ENCODE data around the gene SETD1B.
"Not testable (repeated sequence)": the region's sequence is repeated elsewhere in the genome, so short reads cannot be mapped to it uniquely, and the experiment has no call there.

Gene SETD1B

GRCh38 chr12:121857322-121858246 lies 53.8 kb downstream of the SETD1B start:
- Histone ChIP-seq H3K27ac (ENCODE audit: insufficient read depth in 1 of 2, low read depth in 1 of 2, low read length in 2 of 2, poor library complexity in 1 of 2, severe bottlenecking in 2 of 2) (no peak overlapping the region), H3K4me1 (ENCODE audit: control extremely low read depth in 1 of 4, control insufficient read depth in 4 of 4, insufficient read depth in 4 of 4, low read length in 3 of 4) (no peaks in the 10 kb centered on the region), H3K36me3 (ENCODE audit: control insufficient read depth in 4 of 4, insufficient read depth in 4 of 4, low read length in 3 of 4) (no peaks in the 10 kb centered on the region), H3K9me3 (ENCODE audit: control extremely low read depth in 1 of 5, control insufficient read depth in 4 of 5, insufficient read depth in 2 of 5, low read depth in 1 of 5, low read length in 4 of 5) (no peaks in the 10 kb centered on the region), H3K27me3 (replicated peaks in 2 of 5; ENCODE audit: control insufficient read depth in 4 of 5, insufficient read depth in 5 of 5, low read length in 4 of 5) (no peaks in the 10 kb centered on the region), H3K4me3 (ENCODE audit: control insufficient read depth in 1 of 7, extremely low read depth in 1 of 7, insufficient read depth in 4 of 7, low read depth in 2 of 7, low read length in 6 of 7) (no peak overlapping the region)
- DNase-seq, result no peak
- CTCF ChIA-PET, result no interaction called here
- 97% methylated on average over 9 of the region's 11 CpGs for WGBS (ENCODE audit: insufficient coverage)
- POLR2A ChIA-PET, result no interaction called here

DNA sequence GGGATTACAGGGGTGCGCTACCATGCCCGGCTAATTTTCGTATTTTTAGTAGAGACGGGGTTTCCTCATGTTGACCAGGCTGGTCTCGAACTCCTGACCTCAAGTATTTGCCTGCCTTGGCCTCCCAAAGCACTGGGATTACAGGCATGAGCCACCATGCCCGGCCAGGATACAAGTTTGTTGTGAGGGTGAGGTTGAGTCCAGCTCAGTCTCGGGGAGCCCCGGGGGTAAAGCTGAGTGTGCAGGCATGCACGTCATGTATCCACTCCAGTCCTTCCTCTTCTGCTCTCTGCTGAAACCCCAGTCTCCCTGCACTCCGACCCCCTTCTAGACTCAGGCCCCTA lies 54.5 kb downstream of the SETD1B start:
- POLR2A ChIA-PET, result no interaction called here
- H3K4me3 ChIP-seq (ENCODE audit: control insufficient read depth in 1 of 7, extremely low read depth in 1 of 7, insufficient read depth in 4 of 7, low read depth in 2 of 7, low read length in 6 of 7), result no peak overlapping the region
- DNase-seq, result no peak
- no peaks in the 10 kb centered on the region for H3K36me3 ChIP-seq (ENCODE audit: control insufficient read depth in 4 of 4, insufficient read depth in 4 of 4, low read length in 3 of 4)
- H3K27ac ChIP-seq (ENCODE audit: insufficient read depth in 1 of 2, low read depth in 1 of 2, low read length in 2 of 2, poor library complexity in 1 of 2, severe bottlenecking in 2 of 2), result no peak overlapping the region
- 86% methylated on average over 4 of the region's 10 CpGs for WGBS (ENCODE audit: insufficient coverage)
- no peaks in the 10 kb centered on the region for H3K9me3 ChIP-seq (ENCODE audit: control extremely low read depth in 1 of 5, control insufficient read depth in 4 of 5, insufficient read depth in 2 of 5, low read depth in 1 of 5, low read length in 4 of 5)
- CTCF ChIA-PET, result interaction anchor here (1.1 kb wide), 1 partner anchor 64 kb away, joined by 3 read pairs; no protein-coding TSS in a partner anchor
- H3K27me3 ChIP-seq (replicated peaks in 2 of 5; ENCODE audit: control insufficient read depth in 4 of 5, insufficient read depth in 5 of 5, low read length in 4 of 5), result no peaks in the 10 kb centered on the region
- no peaks in the 10 kb centered on the region for H3K4me1 ChIP-seq (ENCODE audit: control extremely low read depth in 1 of 4, control insufficient read depth in 4 of 4, insufficient read depth in 4 of 4, low read length in 3 of 4)

- Histone ChIP-seq H3K4me1 (ENCODE audit: control extremely low read depth in 1 of 4, control insufficient read depth in 4 of 4, insufficient read depth in 4 of 4, low read length in 3 of 4) (no peaks in the 10 kb centered on the region), H3K27me3 (replicated peaks in 2 of 5; ENCODE audit: control insufficient read depth in 4 of 5, insufficient read depth in 5 of 5, low read length in 4 of 5) (no peaks in the 10 kb centered on the region), H3K9me3 (ENCODE audit: control extremely low read depth in 1 of 5, control insufficient read depth in 4 of 5, insufficient read depth in 2 of 5, low read depth in 1 of 5, low read length in 4 of 5) (no peaks in the 10 kb centered on the region), H3K27ac (ENCODE audit: insufficient read depth in 1 of 2, low read depth in 1 of 2, low read length in 2 of 2, poor library complexity in 1 of 2, severe bottlenecking in 2 of 2) (no peak within 1 kb of the TSS), H3K36me3 (ENCODE audit: control insufficient read depth in 4 of 4, insufficient read depth in 4 of 4, low read length in 3 of 4) (no peaks in the 10 kb centered on the region), H3K4me3 (ENCODE audit: control insufficient read depth in 1 of 7, extremely low read depth in 1 of 7, insufficient read depth in 4 of 7, low read depth in 2 of 7, low read length in 6 of 7) (no peak within 1 kb of the TSS)
- CTCF ChIA-PET, result interaction anchor here (1.1 kb wide), 1 partner anchor 64 kb away, joined by 3 read pairs; no protein-coding TSS in a partner anchor
- no peak for DNase-seq
- 94% methylated on average over 12 of the region's 16 CpGs for WGBS (ENCODE audit: insufficient coverage)
- POLR2A ChIA-PET, result no interaction called here
These were observed 55.1 kb downstream of the SETD1B start, which contains the start of gene HPD for GRCh38 chr12:121858662-121859572. TSS of gene HPD (minus strand) at chr12:121858859. CDS start at chr12:121858823, 36 bp downstream.

- H3K4me1 ChIP-seq (ENCODE audit: control extremely low read depth in 1 of 4, control insufficient read depth in 4 of 4, insufficient read depth in 4 of 4, low read length in 3 of 4), result no peaks in the 10 kb centered on the region
- H3K36me3 ChIP-seq (ENCODE audit: control insufficient read depth in 4 of 4, insufficient read depth in 4 of 4, low read length in 3 of 4), result no peaks in the 10 kb centered on the region
- no peaks in the 10 kb centered on the region for H3K9me3 ChIP-seq (ENCODE audit: control extremely low read depth in 1 of 5, control insufficient read depth in 4 of 5, insufficient read depth in 2 of 5, low read depth in 1 of 5, low read length in 4 of 5)
- no peak overlapping the region for H3K27ac ChIP-seq (ENCODE audit: insufficient read depth in 1 of 2, low read depth in 1 of 2, low read length in 2 of 2, poor library complexity in 1 of 2, severe bottlenecking in 2 of 2)
- ChIA-PET POLR2A (no interaction called here), CTCF (interaction anchor here (1.1 kb wide), 1 partner anchor 28 kb away, joined by 5 read pairs; the partner anchor contains the start of gene PSMD9)
- H3K4me3 ChIP-seq (ENCODE audit: control insufficient read depth in 1 of 7, extremely low read depth in 1 of 7, insufficient read depth in 4 of 7, low read depth in 2 of 7, low read length in 6 of 7), result no peak overlapping the region
- 100% methylated on average over 1 of the region's 1 CpG for WGBS (ENCODE audit: insufficient coverage)
- H3K27me3 ChIP-seq (replicated peaks in 2 of 5; ENCODE audit: control insufficient read depth in 4 of 5, insufficient read depth in 5 of 5, low read length in 4 of 5), result no peaks in the 10 kb centered on the region
- no peak for DNase-seq
These were observed 56.4 kb downstream of the SETD1B start for GRCh38 chr12:121860257-121860656.

DNA sequence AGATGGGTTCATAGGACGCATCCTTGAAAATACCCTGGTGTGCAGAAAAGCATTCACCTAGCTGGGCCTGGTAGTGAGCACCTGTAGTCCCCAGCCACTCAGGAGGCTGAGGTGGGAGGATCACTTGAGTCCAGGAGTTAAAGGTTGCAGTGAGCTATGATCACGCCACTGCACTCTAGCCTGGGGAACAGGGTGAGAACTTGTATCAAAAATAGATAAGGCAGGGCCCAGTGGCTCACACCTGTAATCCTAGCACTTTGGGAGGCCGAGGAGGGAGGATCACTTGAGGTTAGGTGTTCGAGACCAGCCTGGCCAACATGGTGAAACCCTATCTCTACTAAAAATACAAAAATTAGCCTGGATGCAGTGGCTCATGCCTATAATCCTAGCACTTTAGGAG lies 56.9 kb downstream of the SETD1B start:
- H3K4me1 ChIP-seq (ENCODE audit: control extremely low read depth in 1 of 4, control insufficient read depth in 4 of 4, insufficient read depth in 4 of 4, low read length in 3 of 4); H3K27me3 ChIP-seq (replicated peaks in 2 of 5; ENCODE audit: control insufficient read depth in 4 of 5, insufficient read depth in 5 of 5, low read length in 4 of 5); H3K4me3 ChIP-seq (ENCODE audit: control insufficient read depth in 1 of 7, extremely low read depth in 1 of 7, insufficient read depth in 4 of 7, low read depth in 2 of 7, low read length in 6 of 7); H3K27ac ChIP-seq (ENCODE audit: insufficient read depth in 1 of 2, low read depth in 1 of 2, low read length in 2 of 2, poor library complexity in 1 of 2, severe bottlenecking in 2 of 2); H3K9me3 ChIP-seq (ENCODE audit: control extremely low read depth in 1 of 5, control insufficient read depth in 4 of 5, insufficient read depth in 2 of 5, low read depth in 1 of 5, low read length in 4 of 5); POLR2A ChIA-PET; H3K36me3 ChIP-seq (ENCODE audit: control insufficient read depth in 4 of 4, insufficient read depth in 4 of 4, low read length in 3 of 4); DNase-seq: not testable (repeated sequence)
- 100% methylated on average over 1 of the region's 4 CpGs for WGBS (ENCODE audit: insufficient coverage)
- CTCF ChIA-PET, result interaction anchor here (1.1 kb wide), 2 partner anchors 10 to 28 kb away, joined by 3 to 5 read pairs; partner anchors contain the start of gene PSMD9

DNA sequence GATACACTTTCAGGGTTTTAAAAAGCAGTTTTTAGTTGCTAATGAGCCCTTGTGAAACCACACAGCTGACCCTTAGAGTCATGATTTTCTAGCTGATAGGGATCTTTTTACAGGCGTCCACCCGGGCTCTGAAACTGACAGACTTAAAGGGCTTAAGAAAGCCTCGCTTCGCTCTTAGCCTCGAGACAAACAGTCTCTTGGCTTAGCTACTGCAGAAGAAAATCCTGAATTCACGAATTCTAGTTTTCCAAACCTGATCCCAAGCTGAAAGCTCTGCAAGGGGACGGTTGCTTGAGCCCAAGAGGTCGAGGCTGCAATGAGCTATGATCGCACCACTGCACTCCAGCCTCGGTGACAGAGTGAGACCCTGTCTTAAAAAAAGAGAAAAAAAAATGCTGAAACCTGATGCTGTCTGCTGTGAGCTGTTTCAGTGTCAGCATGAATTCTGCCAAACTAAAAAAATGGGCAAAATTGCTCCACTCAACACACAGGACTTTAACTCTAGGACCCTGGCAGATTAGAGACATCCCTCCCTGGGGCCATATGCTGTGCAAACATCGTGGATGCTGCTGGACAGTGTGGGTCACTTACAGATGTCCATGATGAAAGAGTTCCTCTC lies 57.9 kb downstream of the SETD1B start:
- DNase-seq, result no peak

More for the DNA sequence above, 57.9 kb downstream of the SETD1B start:
- Histone ChIP-seq H3K4me3 (ENCODE audit: control insufficient read depth in 1 of 7, extremely low read depth in 1 of 7, insufficient read depth in 4 of 7, low read depth in 2 of 7, low read length in 6 of 7) (no peak overlapping the region), H3K9me3 (ENCODE audit: control extremely low read depth in 1 of 5, control insufficient read depth in 4 of 5, insufficient read depth in 2 of 5, low read depth in 1 of 5, low read length in 4 of 5) (no peaks in the 10 kb centered on the region), H3K4me1 (ENCODE audit: control extremely low read depth in 1 of 4, control insufficient read depth in 4 of 4, insufficient read depth in 4 of 4, low read length in 3 of 4) (no peaks in the 10 kb centered on the region), H3K36me3 (ENCODE audit: control insufficient read depth in 4 of 4, insufficient read depth in 4 of 4, low read length in 3 of 4) (no peaks in the 10 kb centered on the region), H3K27me3 (replicated peaks in 2 of 5; ENCODE audit: control insufficient read depth in 4 of 5, insufficient read depth in 5 of 5, low read length in 4 of 5) (no peaks in the 10 kb centered on the region), H3K27ac (ENCODE audit: insufficient read depth in 1 of 2, low read depth in 1 of 2, low read length in 2 of 2, poor library complexity in 1 of 2, severe bottlenecking in 2 of 2) (no peak overlapping the region)
- ChIA-PET CTCF (interaction anchor here (0.6 to 1.1 kb wide), 3 partner anchors 9 to 27 kb away, joined by 3 to 5 read pairs (median 3); partner anchors contain the start of gene PSMD9), POLR2A (interaction anchor here (0.6 kb wide), 1 partner anchor 13 kb away, joined by 3 read pairs; no protein-coding TSS in a partner anchor)
- 86% methylated on average over 11 of the region's 11 CpGs for WGBS (ENCODE audit: insufficient coverage)

Data from common myeloid progenitor, CD34-positive (primary cell).